ENCODE data around the gene ARHGEF9. TPM values are rescaled to one million over a fixed set of nuclear protein-coding genes. Genes with fewer than 3 reads are reported as not detected.

The ARHGEF9 gene
- total RNA-seq, 1 experiment from 2014 or later, result 8.3 TPM

DNA sequence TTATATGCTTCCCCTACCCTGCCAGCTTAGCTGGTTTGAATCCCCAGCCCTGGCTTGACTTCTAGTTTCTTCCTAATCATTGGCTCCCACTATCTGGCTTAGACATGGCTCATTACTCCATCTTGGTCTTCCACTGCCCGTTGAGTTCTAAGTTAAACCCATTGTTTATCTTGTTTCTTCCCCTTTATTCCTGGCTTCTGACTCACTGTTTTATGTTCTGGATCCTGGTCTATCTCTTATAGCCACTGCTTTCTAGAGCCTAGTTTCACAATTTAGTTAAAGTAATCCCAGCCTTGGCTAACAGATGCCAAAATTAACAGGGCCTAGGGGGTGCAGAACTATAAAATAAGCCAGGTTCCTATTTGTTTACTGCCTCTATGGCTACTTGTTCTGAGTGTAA is 120.9 kb downstream of the ARHGEF9 start:
- no peak overlapping the region for H3K27ac ChIP-seq (ENCODE audit: low read length)
- intact Hi-C loops (cut with micrococcal nuclease), result no loop called here
- no peak for DNase-seq
- H3K9me2 ChIP-seq (replicated peaks; ENCODE audit: low read length), result no peaks in the 10 kb centered on the region
- H2AFZ ChIP-seq (ENCODE audit: low read length), result no peak overlapping the region
- no peaks in the 10 kb centered on the region for H4K20me1 ChIP-seq (ENCODE audit: low read length)
- H3K9me3 ChIP-seq (ENCODE audit: low read length), result no peaks in the 10 kb centered on the region
- no peaks in the 10 kb centered on the region for H3F3A ChIP-seq (ENCODE audit: low read length, unreplicated experiment)
- no peak overlapping the region for H3K4me2 ChIP-seq (ENCODE audit: low read length)
- CTCF ChIA-PET, result no interaction called here
- no peaks in the 10 kb centered on the region for H3K27me3 ChIP-seq (ENCODE audit: low read length)
- H3K9ac ChIP-seq (ENCODE audit: low read length), result no peak overlapping the region
- ATAC-seq, result no peak
- POLR2A ChIA-PET (ENCODE audit: unreplicated experiment), result no interaction called here
- no peaks in the 10 kb centered on the region for H3K36me3 ChIP-seq (ENCODE audit: low read depth, low read length)
- no peak overlapping the region for H3K4me3 ChIP-seq (ENCODE audit: low read length)
- no TSS peak for BruUV-seq (replicated peaks)
- TF ChIP-seq, protein P1, sequence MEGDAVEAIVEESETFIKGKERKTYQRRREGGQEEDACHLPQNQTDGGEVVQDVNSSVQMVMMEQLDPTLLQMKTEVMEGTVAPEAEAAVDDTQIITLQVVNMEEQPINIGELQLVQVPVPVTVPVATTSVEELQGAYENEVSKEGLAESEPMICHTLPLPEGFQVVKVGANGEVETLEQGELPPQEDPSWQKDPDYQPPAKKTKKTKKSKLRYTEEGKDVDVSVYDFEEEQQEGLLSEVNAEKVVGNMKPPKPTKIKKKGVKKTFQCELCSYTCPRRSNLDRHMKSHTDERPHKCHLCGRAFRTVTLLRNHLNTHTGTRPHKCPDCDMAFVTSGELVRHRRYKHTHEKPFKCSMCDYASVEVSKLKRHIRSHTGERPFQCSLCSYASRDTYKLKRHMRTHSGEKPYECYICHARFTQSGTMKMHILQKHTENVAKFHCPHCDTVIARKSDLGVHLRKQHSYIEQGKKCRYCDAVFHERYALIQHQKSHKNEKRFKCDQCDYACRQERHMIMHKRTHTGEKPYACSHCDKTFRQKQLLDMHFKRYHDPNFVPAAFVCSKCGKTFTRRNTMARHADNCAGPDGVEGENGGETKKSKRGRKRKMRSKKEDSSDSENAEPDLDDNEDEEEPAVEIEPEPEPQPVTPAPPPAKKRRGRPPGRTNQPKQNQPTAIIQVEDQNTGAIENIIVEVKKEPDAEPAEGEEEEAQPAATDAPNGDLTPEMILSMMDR (conservative IDR thresholded peaks at IDR 0.05; ENCODE audit: low read depth, low read length), result no peak
- TF ChIP-seq EZH2 (IDR thresholded peaks at IDR 0.05; ENCODE audit: low read length, unreplicated experiment) (no peak), EZH2phosphoT487 (IDR thresholded peaks at IDR 0.05; ENCODE audit: borderline replicate concordance, low read length) (no peak)
- H3K79me2 ChIP-seq (ENCODE audit: low read length), result no peaks in the 10 kb centered on the region
- H3K4me1 ChIP-seq (ENCODE audit: insufficient read depth, low read length), result no peaks in the 10 kb centered on the region

DNA sequence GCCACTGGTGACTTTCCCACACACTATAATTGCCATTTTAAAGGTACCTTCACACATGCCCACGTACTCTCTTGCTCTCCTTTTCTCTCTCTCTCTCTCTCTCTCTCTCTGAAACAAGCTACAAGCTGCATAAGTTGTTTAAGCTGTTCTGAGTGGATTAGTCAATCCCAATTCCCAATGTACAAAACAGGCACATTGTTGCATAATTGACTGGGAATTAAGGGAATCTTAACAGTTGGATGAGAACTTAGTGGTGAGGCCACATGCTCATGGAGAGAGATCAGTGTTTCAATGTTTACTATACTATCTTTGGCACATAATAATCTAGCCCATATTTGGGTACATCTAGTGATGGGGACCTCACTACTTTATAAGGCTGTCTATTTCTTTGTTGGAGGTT is 123.3 kb downstream of the ARHGEF9 start:
- BruUV-seq (replicated peaks), result no TSS peak
- H3K36me3 ChIP-seq (ENCODE audit: low read depth, low read length), result no peaks in the 10 kb centered on the region
- no peaks in the 10 kb centered on the region for H3K27me3 ChIP-seq (ENCODE audit: low read length)
- H3K9me3 ChIP-seq (ENCODE audit: low read length), result no peaks in the 10 kb centered on the region
- no peaks in the 10 kb centered on the region for H3K4me1 ChIP-seq (ENCODE audit: insufficient read depth, low read length)
- POLR2A ChIA-PET (ENCODE audit: unreplicated experiment), result no interaction called here
- no peaks in the 10 kb centered on the region for H3K9me2 ChIP-seq (replicated peaks; ENCODE audit: low read length)
- DNase-seq (no peak), ATAC-seq (no peak)
- no peaks in the 10 kb centered on the region for H4K20me1 ChIP-seq (ENCODE audit: low read length)
- CTCF ChIA-PET, result no interaction called here
- intact Hi-C loops (cut with micrococcal nuclease), result no loop called here
- no peak for TF ChIP-seq EZH2 (IDR thresholded peaks at IDR 0.05; ENCODE audit: low read length, unreplicated experiment)
- TF ChIP-seq, protein P1 (conservative IDR thresholded peaks at IDR 0.05; ENCODE audit: low read depth, low read length), result no peak
- TF ChIP-seq EZH2phosphoT487 (IDR thresholded peaks at IDR 0.05; ENCODE audit: borderline replicate concordance, low read length), result no peak
- no peak overlapping the region for H3K4me2 ChIP-seq (ENCODE audit: low read length)
- no peaks in the 10 kb centered on the region for H3F3A ChIP-seq (ENCODE audit: low read length, unreplicated experiment)
- H2AFZ ChIP-seq (ENCODE audit: low read length), result no peak overlapping the region
- no peak overlapping the region for H3K27ac ChIP-seq (ENCODE audit: low read length)
- no peaks in the 10 kb centered on the region for H3K79me2 ChIP-seq (ENCODE audit: low read length)
- no peak overlapping the region for H3K4me3 ChIP-seq (ENCODE audit: low read length)
- H3K9ac ChIP-seq (ENCODE audit: low read length), result no peak overlapping the region

DNA sequence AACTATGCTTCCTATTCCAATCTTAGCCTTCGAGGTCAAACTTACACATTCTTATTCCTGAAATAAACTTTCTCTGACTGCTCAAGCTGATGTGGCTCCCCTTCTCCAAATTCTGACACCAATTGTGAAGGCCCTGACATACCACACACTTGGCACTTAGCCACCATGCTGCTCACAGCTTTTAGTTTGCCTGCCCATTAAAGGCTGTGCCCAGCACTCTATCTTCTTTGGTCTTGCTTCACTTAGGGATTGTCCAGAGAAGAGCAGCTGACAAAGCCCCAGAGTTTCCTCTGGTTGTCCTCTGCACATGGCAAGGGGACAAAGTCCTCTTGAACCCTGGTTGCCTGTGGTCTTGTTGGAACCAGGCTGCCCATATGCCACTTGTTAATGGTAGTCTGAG is 126.1 kb downstream of the ARHGEF9 start:
- no peaks in the 10 kb centered on the region for H3K4me1 ChIP-seq (ENCODE audit: insufficient read depth, low read length)
- DNase-seq (no peak), ATAC-seq (no peak)
- POLR2A ChIA-PET (ENCODE audit: unreplicated experiment), result no interaction called here
- H3K79me2 ChIP-seq (ENCODE audit: low read length), result no peaks in the 10 kb centered on the region
- H3K4me2 ChIP-seq (ENCODE audit: low read length), result no peak overlapping the region
- H3K27ac ChIP-seq (ENCODE audit: low read length), result no peak overlapping the region
- H2AFZ ChIP-seq (ENCODE audit: low read length), result no peak overlapping the region
- TF ChIP-seq EZH2phosphoT487 (IDR thresholded peaks at IDR 0.05; ENCODE audit: borderline replicate concordance, low read length) (no peak), EZH2 (IDR thresholded peaks at IDR 0.05; ENCODE audit: low read length, unreplicated experiment) (no peak)
- TF ChIP-seq, protein P1 (conservative IDR thresholded peaks at IDR 0.05; ENCODE audit: low read depth, low read length), result no peak
- H3K36me3 ChIP-seq (ENCODE audit: low read depth, low read length), result no peaks in the 10 kb centered on the region
- H4K20me1 ChIP-seq (ENCODE audit: low read length), result no peaks in the 10 kb centered on the region
- no peaks in the 10 kb centered on the region for H3K9me3 ChIP-seq (ENCODE audit: low read length)
- H3F3A ChIP-seq (ENCODE audit: low read length, unreplicated experiment), result no peaks in the 10 kb centered on the region
- H3K9ac ChIP-seq (ENCODE audit: low read length), result no peak overlapping the region
- CTCF ChIA-PET, result no interaction called here
- no peak overlapping the region for H3K4me3 ChIP-seq (ENCODE audit: low read length)
- H3K27me3 ChIP-seq (ENCODE audit: low read length), result no peaks in the 10 kb centered on the region
- intact Hi-C loops (cut with micrococcal nuclease), result no loop called here
- no TSS peak for BruUV-seq (replicated peaks)
- no peaks in the 10 kb centered on the region for H3K9me2 ChIP-seq (replicated peaks; ENCODE audit: low read length)
